ENCODE results near the gene AVP.
A peak's percentile ranks its signal among the peaks of the same experiment; 100 is the strongest.
"Not testable (repeated sequence)": the region's sequence is repeated elsewhere in the genome, so short reads cannot be mapped to it uniquely, and the experiment has no call there.

AVP gene

DNA sequence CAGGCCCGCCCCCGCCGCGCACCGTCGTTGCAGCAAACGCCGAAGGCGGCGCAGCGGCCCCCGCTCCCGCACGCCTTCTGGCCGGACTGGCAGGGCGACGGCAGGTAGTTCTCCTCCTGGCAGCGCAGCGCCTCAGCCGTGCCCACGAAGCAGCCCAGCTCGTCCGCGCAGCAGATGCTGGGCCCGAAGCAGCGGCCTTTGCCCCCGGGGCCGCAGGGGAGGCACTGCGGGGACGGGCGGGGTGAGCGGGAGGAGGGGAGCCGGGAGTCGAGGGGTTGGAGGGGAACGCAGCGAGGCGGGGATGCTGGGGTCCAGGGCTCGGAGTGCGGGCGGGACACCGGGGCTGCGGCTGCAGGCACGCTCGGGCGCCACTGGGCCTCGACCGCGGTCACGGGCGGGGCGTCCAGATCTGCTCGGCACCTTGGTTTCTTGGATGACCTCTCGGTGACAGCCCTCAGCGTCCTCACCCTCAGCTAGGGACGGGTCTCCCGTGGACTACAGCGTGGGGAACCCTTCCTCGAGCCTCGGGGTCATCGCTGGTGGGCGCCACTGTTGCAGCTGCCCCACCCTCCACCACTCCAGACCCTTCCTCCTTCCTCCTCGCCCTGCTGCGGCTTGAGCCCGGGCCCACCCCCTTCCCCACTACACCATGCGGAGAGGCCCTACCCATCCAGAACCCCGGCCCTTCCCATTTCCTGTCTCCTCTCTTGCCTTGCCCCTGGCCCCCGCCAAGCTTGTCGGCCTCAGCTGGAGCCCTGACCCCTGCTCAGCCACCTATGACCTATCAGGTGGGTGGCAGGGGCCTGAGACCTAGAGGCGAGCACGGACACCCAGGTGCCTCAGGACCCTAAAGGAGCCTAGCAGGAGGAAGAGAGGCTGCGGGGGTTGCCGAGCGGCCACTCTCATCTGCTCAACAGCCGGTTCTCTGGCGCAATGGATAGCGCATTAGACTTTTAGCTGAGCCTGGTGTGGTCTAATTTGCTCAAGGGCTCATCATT is 1.3 kb downstream of the AVP start:
- FAIRE-seq (no peak), DNase-seq (ENCODE audit: low spot score) (no peak)

- DNase-seq (ENCODE audit: low spot score), result no peak
These were observed 2.1 kb downstream of the AVP start for GRCh38 chr20:3082306-3082951.

DNA sequence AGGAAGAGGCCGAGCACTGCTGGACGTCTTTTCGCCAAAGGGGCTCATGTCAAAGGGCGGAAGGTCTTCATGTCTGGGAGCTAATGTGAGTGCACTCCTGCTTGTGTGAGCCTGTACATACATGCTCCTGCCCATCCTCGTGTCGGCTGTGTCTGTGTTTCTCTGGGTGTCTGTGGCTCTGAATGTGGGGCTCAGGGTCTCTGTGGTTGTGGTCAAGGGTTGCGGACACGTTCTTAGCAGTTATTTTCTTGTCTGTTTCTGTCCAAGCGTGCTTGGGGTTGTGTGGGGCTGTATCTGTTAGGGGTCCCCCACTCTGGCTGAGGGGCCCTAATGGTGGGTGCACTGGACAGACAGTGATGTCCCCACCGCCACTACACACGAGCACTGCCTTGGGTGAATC is 2.9 kb downstream of the AVP start:
- DNase-seq (ENCODE audit: low spot score) (no peak), FAIRE-seq (no peak)

More at GRCh38 chr20:3082306-3082951, 2.1 kb downstream of the AVP start:
- no peak for FAIRE-seq

- DNase-seq (ENCODE audit: low spot score) (peak; percentile 34), FAIRE-seq (peak; percentile 84)
These were observed 3.6 kb downstream of the AVP start for GRCh38 chr20:3080939-3081388.

GRCh38 chr20:3077618-3078134 is 6.8 kb downstream of the AVP start:
- no peak for FAIRE-seq

GRCh38 chr20:3075315-3075714 is 9.2 kb downstream of the AVP start:
- not testable (repeated sequence) for DNase-seq (ENCODE audit: low spot score); FAIRE-seq

More at GRCh38 chr20:3077618-3078134, 6.8 kb downstream of the AVP start:
- no peak for DNase-seq (ENCODE audit: low spot score)

DNA sequence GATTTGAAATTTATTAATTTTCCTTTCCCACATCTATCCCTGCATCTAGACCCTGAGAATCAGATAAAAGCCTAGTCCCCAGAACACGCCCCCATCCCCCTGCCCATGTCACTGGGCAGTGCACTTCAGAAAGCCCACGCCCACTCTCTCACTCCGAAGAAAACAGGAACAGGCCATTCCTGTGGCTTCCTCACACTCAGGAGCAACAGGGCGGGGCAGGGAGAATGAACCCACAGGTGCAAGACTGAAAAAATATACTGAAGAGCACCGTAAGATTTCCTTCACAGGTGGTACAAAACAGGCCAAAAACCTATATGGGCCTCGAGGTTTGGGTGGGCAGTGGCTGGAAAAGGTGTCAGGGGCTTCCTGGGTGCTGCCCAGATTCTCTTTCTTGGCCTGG is 9.7 kb downstream of the AVP start:
- DNase-seq (ENCODE audit: low spot score) (no peak), FAIRE-seq (no peak)

GRCh38 chr20:3073251-3073643 is 11.3 kb downstream of the AVP start:
- FAIRE-seq; DNase-seq (ENCODE audit: low spot score): not testable (repeated sequence)

GRCh38 chr20:3072530-3073250 is 11.8 kb downstream of the AVP start:
- FAIRE-seq, result no peak
- no peak for DNase-seq (ENCODE audit: low spot score)

DNA sequence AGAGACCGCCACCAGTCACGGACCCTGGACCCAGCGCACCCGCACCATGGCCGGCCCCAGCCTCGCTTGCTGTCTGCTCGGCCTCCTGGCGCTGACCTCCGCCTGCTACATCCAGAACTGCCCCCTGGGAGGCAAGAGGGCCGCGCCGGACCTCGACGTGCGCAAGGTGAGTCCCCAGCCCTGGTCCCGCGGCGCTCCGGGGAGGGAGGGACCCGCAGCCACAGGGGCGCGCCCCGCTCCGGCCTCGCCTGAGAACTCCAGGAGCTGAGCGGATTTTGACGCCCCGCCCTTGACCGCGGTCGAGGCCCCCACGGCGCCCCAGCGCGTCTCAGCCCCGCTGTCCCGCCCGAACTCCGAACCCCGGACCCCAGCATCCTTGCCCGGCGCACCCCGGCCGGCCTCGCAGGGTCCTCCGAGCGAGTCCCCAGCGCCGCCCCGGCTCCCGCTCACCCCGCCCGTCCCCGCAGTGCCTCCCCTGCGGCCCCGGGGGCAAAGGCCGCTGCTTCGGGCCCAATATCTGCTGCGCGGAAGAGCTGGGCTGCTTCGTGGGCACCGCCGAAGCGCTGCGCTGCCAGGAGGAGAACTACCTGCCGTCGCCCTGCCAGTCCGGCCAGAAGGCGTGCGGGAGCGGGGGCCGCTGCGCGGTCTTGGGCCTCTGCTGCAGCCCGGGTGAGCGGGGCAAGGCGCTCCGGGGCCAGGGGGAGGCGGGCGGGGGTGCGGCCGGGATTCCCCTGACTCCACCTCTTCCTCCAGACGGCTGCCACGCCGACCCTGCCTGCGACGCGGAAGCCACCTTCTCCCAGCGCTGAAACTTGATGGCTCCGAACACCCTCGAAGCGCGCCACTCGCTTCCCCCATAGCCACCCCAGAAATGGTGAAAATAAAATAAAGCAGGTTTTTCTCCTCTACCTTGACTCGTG is 12.7 kb downstream of the AVP start, which contains the start of gene OXT:
TSS of gene OXT (plus strand) at position 11 of the 920 bp plus-strand sequence. CDS start at position 47, 36 bp downstream.
- DNase-seq (ENCODE audit: low spot score) (no peak), FAIRE-seq (no peak)

- FAIRE-seq (no peak), DNase-seq (ENCODE audit: low spot score) (no peak)
These were observed 13.3 kb downstream of the AVP start for GRCh38 chr20:3071266-3071609.

DNA sequence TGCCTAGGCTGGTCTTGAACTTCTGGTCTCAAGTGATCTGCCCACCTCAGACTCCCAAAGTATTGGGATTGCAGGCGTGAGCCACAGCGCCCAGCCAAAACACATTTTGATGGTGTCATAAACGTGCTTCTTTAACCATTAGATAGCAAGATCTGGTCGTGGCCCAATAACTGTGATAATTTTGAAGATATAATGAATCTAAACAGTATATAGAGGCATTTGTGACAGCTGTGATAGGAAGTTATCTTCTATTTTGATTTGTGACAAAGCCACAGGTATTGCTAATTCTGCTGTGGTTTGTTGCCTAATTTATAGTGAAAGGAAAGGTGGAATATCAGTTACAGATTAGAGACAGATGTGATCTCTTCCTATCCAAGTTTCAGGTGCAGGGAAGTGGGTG is 13.8 kb downstream of the AVP start:
- FAIRE-seq (no peak), DNase-seq (ENCODE audit: low spot score) (no peak)

DNA sequence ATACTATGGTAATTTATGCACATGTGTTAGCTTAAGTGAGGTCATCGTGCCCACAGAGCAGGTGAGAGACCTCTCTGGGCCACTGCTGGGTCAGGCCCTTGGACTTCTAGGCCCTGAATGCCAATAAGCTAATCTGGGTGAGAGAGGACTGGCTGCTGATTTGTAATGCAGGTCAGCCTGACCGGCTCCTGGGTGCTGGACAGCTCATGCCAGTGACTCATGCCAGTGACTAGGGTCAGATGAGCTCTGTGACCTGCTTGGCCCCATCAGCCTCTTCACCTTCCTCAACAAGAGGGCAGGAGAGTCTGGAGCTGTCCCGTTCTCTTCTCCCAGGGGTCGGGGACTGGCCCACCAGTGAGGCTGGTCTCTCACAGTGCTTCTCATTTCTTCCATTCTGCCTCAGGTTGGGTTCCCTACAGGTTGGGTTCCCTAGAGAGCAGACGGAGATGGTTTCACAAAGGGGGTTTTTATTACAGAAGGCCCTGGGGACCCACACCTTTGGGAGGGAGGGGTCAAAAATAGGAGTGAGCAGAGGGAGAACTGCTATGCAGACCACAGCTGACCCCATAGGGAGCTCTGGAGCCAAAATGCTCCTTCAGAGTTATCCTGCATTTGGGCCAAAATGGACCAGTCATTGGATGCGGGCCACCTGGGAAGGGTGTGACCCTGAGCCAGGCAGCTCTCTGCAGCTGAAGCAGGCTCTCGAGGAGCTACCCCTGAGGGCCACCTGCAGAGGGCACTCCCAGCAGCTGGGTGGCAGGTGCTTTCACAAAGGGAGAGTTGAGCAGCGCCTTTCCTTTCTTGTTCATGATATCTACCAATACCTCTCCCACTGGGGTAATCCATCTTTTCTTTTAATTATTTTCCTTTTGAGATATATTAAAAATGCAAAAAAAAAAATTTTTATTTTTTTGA is 15.3 kb downstream of the AVP start:
- FAIRE-seq (peak; percentile 58), DNase-seq (ENCODE audit: low spot score) (peak; percentile 71)

GRCh38 chr20:3068075-3068474 is 16.4 kb downstream of the AVP start:
- FAIRE-seq (no peak), DNase-seq (ENCODE audit: low spot score) (no peak)

- DNase-seq (ENCODE audit: low spot score) (no peak), FAIRE-seq (no peak)
These were observed 17.1 kb downstream of the AVP start for GRCh38 chr20:3067139-3068014.

DNA sequence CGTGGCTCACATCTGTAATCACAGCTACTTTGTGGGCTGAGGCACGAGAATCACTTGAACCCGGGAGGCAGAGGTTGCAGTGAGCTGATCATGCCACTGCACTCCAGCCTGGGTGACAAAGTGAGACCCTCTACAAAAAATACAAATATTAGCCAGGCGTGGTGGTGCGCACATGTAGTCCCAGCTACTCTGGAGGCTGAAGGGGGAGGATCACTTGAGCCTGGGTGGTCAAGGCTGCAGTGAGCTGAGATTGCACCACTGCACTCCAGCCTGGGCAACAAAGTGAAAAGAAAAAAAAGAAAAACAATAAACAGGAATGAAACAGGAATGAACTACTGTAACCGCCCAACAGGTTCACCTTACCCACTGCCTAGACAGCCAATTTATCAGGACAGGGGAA is 20.4 kb downstream of the AVP start:
- not testable (repeated sequence) for FAIRE-seq

DNA sequence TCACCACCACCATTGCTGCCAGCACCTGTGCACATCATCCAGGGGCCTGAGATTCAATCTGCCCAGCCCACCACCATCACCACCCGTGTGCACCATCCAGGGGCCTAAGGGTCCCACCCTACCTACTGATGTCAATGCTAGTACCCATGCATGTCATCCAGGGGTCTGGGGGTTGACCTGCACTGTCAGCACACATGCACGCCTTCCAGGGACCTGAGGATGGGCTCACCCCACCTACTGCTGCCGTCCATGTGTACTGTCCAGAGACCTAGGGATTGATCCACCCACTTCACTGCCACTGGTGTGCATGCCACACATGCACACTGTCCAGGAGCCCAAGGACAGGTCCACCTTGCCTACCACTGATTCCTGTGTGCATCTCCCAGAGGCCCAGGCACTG is 25.0 kb downstream of the AVP start:
- no peak for FAIRE-seq
- no peak for DNase-seq (ENCODE audit: low spot score)

More for the DNA sequence above, 20.4 kb downstream of the AVP start:
- not testable (repeated sequence) for DNase-seq (ENCODE audit: low spot score)

DNA sequence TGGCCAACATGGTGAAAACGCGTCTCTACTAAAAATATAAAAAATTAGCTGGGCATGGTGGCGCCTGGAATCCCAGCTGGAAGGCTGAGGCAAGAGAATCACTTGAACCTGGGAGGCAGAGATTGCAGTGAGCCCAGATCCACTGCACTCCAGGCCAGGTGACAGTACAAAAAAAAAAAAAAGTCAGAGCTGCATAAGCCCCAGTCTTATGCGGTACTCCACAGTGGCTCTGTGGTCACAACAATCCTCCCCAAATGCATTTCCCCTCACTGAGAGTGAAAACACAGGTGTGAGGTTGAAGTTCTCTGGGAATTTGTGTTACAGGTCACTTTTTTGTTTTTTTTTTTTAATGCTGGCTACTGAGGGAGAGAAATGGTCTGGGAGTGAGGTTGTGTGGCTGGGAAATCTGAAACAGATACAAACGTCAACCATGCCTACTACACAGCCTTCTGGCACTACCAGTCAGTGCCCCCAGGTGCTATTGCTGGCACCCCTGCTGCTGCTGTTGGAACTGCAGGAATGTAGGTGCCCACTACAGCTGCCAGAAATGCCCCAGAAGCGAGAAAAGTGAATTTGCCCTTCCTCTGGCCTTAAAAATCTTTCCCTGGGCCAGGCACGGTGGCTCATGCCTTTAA is 33.0 kb downstream of the AVP start:
- no peak for DNase-seq (ENCODE audit: low spot score)
- no peak for FAIRE-seq
